Central memory CD8-positive, alpha-beta T cell (primary cell): ENCODE results near the gene COPE.

Experiments
- ATAC-seq: fragments of 150-1000 bp; cut with Tn5 transposase; replicated peaks from 2 replicates; pipeline ENCODE4 v1.10.0; 2022; ENCODE audit warnings: mild to moderate bottlenecking, moderate FRiP score, moderate number of reproducible peaks; ENCODE audit not compliant: poor library complexity, severe bottlenecking; ENCODE audit errors: extremely low read depth
- DNase-seq, 2 donors: peaks; one replicate each; pipeline ENCODE4 v3.0.0; 2021; ENCODE audit warnings: low spot score in 2 of 2
- H3K27ac Mint-ChIP-seq: one replicate; pipeline ENCODE4 v1.8.0; 2022; ENCODE audit warnings: low read depth, mild to moderate bottlenecking, moderate library complexity, mixed read lengths
- H3K27me3 Mint-ChIP-seq: one replicate; pipeline ENCODE4 v1.8.0; 2022; ENCODE audit warnings: mixed read lengths
- H3K36me3 Mint-ChIP-seq: one replicate; pipeline ENCODE4 v1.8.0; 2022; ENCODE audit warnings: mild to moderate bottlenecking, moderate library complexity, mixed read lengths; ENCODE audit not compliant: insufficient read depth
- H3K4me1 Mint-ChIP-seq: one replicate; pipeline ENCODE4 v1.8.0; 2022; ENCODE audit warnings: mixed read lengths
- H3K4me3 Mint-ChIP-seq: one replicate; pipeline ENCODE4 v1.8.0; 2022; ENCODE audit warnings: mild to moderate bottlenecking, moderate library complexity, mixed read lengths
- H3K9me3 Mint-ChIP-seq: one replicate; pipeline ENCODE4 v1.8.0; 2022; ENCODE audit warnings: mixed read lengths

COPE gene

DNA sequence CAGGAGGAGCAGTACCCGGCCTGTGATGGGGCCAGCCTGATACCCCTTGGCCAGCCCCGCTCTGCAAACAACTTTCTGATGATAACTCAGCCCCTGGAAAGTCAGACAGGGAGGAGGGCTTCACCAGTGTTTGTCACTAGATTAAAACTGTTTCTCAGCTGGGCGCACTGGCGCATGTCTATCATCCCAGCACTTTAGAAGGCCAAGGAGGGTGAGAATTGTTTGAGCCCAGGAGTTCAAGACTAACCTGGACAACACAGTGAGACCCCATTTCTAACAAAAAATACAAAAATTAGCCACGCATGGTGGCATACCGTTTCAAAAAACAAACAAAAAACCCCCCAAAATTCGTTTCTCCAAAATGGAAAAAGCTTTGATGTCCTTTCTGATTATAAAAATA, 17.7 kb downstream of the COPE start:
- DNase-seq = no peak
- Mint-ChIP-seq H3K36me3 (peaks cover 32% of the 10 kb centered on the region), H3K9me3 (no peaks in the 10 kb centered on the region), H3K4me1 (peaks cover 13% of the 10 kb centered on the region), H3K4me3 (no peak overlapping the region), H3K27ac (no peak overlapping the region), H3K27me3 (peaks cover 15% of the 10 kb centered on the region)
- ATAC-seq = no peak

DNA sequence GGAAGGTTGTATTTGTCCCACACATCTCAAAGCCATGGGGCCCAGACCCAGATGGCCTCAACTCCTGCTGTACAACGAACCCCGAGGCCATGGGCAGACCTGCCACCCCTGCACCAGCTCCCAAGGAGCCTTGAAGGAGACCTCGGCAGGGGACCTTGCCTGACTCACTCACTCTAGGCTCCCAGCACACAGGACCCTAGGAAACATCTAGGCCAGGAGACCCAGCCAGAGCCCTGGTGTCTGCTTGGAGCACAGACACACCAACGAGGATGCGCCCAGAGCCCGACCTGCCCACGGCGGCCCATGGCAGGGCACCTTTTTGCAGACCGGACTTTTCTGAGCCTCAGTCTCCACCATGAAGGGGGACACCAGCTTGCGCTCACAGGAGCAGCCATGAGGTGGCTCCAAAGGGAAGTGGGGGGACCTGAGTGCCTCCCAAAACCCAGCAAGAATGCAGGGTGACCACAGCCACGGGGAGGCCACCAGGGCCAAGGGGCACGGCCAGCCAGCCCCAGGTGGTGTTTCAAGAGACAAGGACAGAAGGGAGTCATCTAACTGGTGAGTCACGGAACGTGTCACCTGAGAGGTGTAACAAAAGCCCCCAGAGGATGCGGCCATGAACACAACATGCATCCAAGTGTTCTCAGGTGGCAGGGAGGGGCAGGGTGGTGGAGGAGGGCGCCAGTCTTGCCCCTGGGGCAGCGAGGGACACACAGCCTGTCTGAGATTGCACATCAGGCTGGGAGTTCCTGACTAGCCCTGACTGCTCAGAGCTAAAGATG, 18.3 kb downstream of the COPE start:
- no peaks in the 10 kb centered on the region for H3K9me3 Mint-ChIP-seq
- H3K4me3 Mint-ChIP-seq = no peak overlapping the region
- ATAC-seq = no peak
- DNase-seq = no peak
- peaks cover 20% of the 10 kb centered on the region for H3K27me3 Mint-ChIP-seq
- H3K27ac Mint-ChIP-seq = no peak overlapping the region
- H3K4me1 Mint-ChIP-seq = peaks cover 17% of the 10 kb centered on the region
- peaks cover 28% of the 10 kb centered on the region for H3K36me3 Mint-ChIP-seq

DNA sequence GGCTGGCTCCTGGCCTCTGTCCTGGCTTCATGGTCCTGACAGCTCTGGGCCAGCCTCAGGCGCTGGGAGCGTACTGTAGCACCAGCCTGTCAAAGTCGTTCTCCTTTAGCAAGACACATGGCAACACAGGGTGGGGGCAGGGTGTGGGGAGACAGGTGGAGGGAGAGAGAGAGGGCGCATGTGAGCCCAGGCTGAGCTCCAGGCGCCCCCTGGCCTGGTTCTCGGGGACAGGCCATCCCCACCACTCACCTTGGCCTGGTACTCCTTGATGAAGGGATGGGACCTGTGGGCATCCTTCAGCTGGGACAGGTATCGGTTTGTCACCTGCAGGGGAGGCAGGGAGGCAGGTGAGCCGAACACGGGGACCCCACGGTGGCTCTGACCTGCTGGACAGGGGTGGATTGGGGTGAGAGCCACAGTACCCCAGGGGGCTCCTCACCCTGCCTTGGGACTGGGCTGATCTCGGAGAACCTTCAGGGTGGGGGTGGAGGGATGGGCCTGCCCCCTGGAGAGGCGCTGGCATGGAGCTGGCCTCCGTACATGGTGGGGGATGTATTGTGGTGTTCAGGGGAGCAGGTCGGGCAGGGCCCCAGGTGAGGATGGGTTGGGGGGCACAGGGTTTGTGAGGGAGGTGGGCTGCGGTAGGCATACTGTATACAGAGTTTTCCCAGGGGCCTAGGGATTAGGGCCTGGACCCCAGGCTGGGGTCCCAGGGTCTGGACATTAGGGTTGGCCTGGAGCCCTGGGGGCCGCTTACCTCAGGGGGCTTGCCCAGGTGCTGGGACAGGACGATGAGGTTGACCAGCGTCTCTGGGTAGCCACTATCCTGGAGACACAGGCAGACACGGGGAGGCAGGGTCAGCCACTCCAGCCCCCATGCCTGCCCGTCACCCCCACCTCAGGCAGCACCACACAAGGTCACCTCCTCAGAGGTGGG, 19.3 kb downstream of the COPE start:
- DNase-seq (no peak), ATAC-seq (no peak)
- H3K4me3 Mint-ChIP-seq = no peak overlapping the region
- H3K4me1 Mint-ChIP-seq = peaks cover 17% of the 10 kb centered on the region
- H3K27me3 Mint-ChIP-seq = peaks cover 20% of the 10 kb centered on the region
- peaks cover 19% of the 10 kb centered on the region for H3K36me3 Mint-ChIP-seq
- H3K27ac Mint-ChIP-seq = no peak overlapping the region
- H3K9me3 Mint-ChIP-seq = no peaks in the 10 kb centered on the region

DNA sequence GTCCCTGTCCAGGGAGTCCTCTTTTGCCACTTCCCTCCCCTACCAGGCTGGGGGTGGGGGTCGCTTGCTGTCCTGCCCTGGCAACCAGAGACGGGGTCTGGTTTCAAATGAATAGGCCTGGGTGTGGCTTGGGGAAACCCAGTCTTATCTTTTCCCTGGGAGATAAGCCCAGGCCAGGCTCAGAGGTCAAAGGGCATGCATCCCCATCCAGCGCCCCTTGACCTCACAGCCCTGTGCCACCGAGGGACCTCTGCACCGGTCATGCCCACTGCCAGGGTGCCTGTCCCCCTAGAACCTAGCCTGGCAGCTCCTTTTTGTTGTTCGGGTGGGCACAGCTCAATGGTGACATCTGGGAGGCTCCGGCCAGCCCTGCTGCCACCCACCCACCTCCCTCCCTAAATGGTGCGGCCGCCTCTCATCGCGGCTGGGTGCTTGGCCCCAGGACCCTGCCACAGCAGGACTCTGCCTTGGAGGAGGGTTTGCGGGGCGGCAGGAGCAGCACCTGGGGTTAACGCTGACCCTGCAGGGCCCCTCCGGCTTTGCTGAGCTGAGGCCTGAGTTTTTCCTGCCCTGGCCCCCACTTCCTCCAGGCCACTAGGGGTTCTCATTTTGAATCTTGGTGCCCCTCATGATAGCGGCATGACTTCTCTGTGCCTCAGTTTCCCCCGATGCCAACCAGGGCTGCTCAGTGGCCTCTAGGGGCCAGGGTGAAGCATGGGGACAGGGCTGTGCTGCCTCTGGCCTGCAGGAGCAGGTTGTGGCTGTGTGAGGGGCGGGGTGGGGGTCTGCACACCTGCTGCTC, 20.4 kb downstream of the COPE start:
- H3K27me3 Mint-ChIP-seq = peaks cover 25% of the 10 kb centered on the region
- no peak overlapping the region for H3K4me3 Mint-ChIP-seq
- H3K27ac Mint-ChIP-seq = no peak overlapping the region
- H3K4me1 Mint-ChIP-seq = peaks cover 17% of the 10 kb centered on the region
- no peak for ATAC-seq
- H3K9me3 Mint-ChIP-seq = no peaks in the 10 kb centered on the region
- DNase-seq = no peak
- peaks cover 18% of the 10 kb centered on the region for H3K36me3 Mint-ChIP-seq

DNA sequence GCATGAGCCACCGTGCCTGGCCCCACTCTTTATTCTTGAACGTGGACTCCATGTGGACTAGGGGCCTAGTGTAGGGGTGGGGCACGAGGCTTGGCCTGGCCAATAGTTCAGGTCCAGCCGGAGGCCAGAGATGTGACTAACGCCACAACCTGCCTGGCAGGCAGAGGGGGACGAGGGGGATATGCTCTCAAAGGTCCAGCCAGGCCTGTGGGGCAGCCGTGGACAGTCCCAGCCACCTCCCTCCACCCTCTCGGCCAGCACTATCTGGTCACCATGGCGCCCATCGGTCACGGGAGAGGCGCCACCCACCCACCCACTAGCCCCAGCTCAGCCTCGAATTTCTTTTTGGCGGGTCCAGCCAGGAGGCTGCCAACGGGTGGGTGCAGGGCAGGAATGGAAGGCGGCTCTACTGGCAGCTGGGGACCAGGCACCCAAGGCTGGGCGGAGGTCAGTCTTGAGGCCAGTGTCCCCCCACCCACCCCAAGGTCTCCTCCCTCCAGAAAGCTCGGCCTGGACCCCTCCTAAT, 21.0 kb downstream of the COPE start:
- H3K27ac Mint-ChIP-seq = no peak overlapping the region
- no peak overlapping the region for H3K4me3 Mint-ChIP-seq
- H3K36me3 Mint-ChIP-seq = peaks cover 17% of the 10 kb centered on the region
- peaks cover 17% of the 10 kb centered on the region for H3K4me1 Mint-ChIP-seq
- H3K9me3 Mint-ChIP-seq = no peaks in the 10 kb centered on the region
- H3K27me3 Mint-ChIP-seq = peaks cover 31% of the 10 kb centered on the region
- no peak for ATAC-seq
- no peak for DNase-seq

DNA sequence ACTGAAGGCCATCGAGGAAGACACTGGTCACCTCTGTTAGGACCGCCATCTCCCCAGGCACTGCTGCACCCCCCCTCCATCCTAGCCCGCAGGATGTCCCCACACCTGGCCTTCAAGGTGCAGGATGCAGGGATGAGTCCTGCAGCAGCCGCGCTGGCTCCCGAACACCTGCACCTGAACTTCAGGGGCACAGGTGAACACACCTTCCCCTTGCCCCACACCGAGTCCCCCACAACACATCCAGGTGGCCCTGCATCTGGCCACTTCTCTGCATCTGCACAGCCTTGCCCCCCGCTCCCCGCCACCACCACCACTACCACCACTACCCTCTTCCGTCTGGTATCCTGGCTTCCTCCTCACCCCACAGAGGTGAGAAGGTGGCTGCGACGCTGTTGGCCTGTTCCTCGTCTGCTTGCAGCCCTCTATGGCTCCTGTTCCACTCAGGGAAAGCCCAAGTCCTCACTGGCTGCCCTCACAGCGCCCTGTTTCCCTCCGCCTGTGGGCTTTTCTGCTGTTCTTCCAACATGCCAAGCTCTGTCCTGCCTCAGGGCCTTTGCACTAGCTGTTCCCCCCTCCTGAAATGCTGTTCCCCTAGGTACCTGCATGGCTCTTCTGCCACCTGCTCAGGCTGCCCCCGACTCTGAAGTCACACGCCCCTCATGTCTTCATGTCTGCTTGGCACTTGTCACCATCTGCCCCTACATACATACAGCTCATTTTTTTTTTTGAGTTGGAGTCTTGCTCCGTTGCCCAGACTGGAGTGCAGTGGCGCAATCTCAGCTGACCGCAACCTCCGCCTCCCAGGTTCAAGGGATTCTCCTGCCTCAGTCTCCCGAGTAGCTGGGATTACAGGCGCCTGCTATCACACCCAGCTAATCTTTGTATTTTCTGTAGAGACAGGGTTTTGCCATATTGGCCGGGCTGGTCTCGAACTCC, 21.8 kb downstream of the COPE start:
- peaks cover 16% of the 10 kb centered on the region for H3K36me3 Mint-ChIP-seq
- peaks cover 17% of the 10 kb centered on the region for H3K4me1 Mint-ChIP-seq
- H3K9me3 Mint-ChIP-seq = no peaks in the 10 kb centered on the region
- ATAC-seq (no peak), DNase-seq (no peak)
- H3K4me3 Mint-ChIP-seq = peak overlapping the region; percentile 76
- peaks cover 39% of the 10 kb centered on the region for H3K27me3 Mint-ChIP-seq
- no peak overlapping the region for H3K27ac Mint-ChIP-seq

DNA sequence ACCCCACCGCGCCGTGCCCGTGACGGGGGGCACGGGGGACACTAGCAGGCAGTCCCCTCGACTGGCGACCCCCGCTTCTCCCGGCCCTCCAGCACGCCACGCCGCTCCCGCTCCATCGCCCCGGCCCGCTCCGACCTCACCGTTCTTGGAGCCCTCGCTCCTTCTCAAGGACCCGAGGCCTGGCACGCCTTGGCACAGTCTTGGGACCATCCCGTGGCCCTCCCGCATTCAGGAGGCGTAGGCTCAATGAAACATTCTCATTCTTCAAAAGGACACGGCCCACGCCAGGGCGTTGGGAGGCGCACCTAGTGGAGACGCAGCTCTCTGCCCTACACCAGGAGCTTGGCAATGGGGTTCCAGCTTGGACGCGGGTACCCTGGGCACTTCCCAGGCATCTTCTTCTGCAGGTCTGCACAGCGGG, 22.8 kb downstream of the COPE start:
- ATAC-seq (no peak), DNase-seq (no peak)
- Mint-ChIP-seq H3K27ac (no peak overlapping the region), H3K9me3 (no peaks in the 10 kb centered on the region), H3K36me3 (peaks cover 14% of the 10 kb centered on the region), H3K27me3 (peaks cover 39% of the 10 kb centered on the region), H3K4me1 (peaks cover 17% of the 10 kb centered on the region), H3K4me3 (peak overlapping the region; percentile 76)

DNA sequence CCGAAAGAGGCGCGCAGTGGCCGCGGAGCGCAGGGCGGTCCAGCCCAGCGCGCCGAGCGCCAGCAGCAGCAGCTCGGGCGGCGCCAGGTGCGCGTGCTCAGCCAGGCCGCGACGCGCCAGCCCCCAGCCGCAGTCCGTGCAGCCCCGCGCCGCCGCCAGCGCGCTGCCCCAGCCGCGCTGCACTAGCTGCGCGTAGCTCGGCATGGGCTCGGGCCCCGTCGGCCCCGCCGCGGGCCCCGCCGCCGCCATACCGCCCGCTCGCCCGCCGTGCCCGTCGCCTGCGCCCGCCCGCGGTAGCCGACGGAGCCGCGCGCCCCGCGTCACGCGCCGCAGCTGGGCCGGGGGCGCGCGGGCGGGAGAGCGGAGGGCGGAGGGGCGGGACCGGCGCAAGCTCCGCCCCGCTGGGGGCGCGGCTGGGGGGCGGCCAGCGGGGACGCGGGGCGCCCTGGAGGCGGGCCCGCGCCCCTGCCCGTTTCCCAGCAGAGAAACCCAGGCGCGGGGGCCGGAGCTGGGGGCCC, 23.3 kb downstream of the COPE start, which contains the start of gene CERS1:
CERS1 (minus strand) TSS at position 335 of the 518 bp plus-strand sequence; CDS start at position 249, 86 bp downstream.
- Mint-ChIP-seq H3K9me3 (no peaks in the 10 kb centered on the region), H3K36me3 (peaks cover 11% of the 10 kb centered on the region), H3K27me3 (peaks cover 39% of the 10 kb centered on the region), H3K4me1 (peaks cover 17% of the 10 kb centered on the region), H3K4me3 (peak within 1 kb of the TSS; percentile 76), H3K27ac (no peak within 1 kb of the TSS)
- DNase-seq (no peak), ATAC-seq (peak; percentile 33)

DNA sequence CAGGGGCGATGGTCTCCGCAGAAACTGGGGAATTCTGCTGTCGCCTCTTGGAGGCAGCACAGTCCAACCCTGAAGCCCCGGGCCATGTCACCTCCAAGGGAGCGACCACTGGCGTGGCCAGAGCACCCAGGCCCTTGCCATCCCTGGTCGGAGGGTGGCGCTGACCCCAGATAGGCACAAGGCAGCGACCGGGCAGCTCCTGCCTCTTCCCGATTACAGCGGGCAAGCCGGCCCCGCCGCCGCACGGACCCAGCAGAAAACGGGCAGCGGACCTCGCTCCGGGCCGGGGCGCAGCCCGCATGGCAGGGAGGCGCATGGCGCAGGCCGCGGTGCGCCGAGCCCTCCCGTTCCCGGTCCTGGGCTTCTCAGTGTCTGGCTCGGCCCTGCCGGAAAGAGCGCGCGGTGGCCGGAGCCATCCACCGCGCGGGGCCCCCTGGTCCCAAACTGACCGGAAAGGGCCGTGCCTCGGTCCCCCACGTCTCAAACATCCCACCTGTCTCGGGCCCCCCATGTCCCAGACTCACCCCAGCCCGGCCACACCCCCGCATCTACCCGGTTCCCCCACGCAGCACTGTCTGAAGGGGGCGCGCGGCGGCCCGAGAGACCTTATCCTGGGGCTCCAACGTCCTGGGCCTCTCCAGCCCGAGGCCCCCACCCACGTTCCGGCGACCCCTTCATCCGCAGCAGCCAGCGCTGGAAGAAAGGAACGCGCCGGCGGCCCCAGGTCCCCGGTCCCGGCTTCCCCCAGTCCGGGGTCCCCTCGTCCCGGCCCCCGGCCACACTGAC, 24.0 kb downstream of the COPE start:
- Mint-ChIP-seq H3K36me3 (peaks cover 8% of the 10 kb centered on the region), H3K4me3 (no peak overlapping the region), H3K27me3 (peaks cover 39% of the 10 kb centered on the region), H3K4me1 (peaks cover 17% of the 10 kb centered on the region), H3K9me3 (no peaks in the 10 kb centered on the region), H3K27ac (no peak overlapping the region)
- DNase-seq (no peak), ATAC-seq (no peak)

DNA sequence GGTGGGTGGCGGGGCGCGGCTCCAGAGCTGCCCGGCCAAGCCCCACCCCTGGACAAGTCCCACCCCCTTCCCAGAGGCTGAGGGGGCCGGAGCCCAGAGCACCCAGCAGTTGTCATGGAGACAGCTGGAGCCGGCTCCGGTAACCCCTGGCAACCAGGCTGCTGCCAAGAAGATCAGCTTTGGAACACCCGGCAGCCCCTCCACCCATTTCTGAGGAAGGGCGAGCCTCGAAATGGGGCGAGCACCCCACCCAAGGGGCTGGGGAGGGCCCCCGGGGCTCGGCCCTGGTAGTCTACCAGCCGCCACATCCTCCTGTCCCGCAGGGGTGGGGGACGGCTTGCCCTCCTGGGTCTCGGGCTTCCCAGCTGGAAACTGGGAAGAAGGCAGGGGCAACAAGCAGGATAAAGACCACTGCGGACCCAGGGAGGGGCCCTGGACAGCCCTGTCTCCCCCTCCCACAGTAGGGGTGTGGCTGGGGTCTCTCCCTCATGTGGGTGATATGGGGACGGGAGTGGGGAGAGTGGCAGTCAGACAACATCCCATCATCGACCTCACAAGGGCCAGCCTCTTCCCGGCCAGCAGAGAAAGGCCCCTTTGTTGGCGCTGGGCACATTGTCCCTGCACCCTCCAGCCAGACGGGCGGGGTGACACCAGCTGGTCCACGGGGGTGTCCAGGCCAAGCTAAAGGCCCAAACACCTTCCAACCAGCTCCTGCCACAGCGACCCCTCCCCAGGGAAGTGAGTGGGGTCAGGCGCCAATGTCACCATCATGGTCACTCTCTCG, 24.7 kb downstream of the COPE start:
- Mint-ChIP-seq H3K27me3 (peaks cover 39% of the 10 kb centered on the region), H3K4me3 (no peak overlapping the region), H3K36me3 (peaks cover 8% of the 10 kb centered on the region), H3K9me3 (no peaks in the 10 kb centered on the region), H3K4me1 (peaks cover 17% of the 10 kb centered on the region), H3K27ac (no peak overlapping the region)
- no peak for DNase-seq
- no peak for ATAC-seq
